HG02981 (cell line): Measurements from ENCODE around the gene RBM34.

ENCODE experiments used
- ATAC-seq: cut with Tn5 transposase; IDR thresholded peaks from one replicate; pipeline ENCODE4 v1.9.1; 2021; ENCODE audit warnings: mild to moderate bottlenecking, moderate library complexity; ENCODE audit not compliant: unreplicated experiment

Gene RBM34

DNA sequence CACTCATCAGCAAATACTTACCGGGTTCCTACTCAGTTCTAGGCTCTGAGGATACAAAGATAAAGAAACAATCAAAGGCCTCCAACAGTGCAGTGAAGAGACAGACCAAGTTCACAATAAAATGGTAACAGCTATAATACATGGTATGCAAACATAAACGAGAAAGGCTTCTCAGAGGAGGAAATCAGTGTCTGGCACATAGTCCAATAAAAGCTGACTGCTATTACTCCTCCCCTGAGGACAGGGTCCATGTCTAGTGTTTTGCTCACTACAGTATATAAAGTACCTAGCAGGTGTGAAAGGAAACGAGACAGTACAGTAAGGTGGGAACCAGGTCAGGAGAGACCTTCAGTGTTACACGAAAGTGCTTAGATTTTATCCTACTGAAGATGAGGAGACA is 4.3 kb downstream of the RBM34 start:
- no peak for ATAC-seq

DNA sequence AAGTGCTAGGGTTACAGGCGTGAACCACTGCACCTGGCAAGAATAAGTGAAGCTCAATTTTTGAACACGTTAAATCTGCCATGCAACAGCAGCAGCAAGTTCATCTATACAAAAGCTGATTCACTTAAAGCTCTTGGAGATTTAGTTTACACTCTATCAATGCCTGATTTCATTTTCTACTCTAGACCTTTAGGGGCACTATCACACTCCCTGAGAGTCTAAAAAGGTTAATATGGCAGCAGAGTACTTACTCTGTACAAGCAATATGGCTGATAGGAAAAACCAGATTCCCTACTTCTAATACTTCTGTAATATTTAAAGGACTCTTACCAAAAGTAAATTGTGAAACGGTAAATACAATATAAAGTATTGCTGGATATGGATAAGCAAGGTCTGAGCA is 4.8 kb downstream of the RBM34 start:
- no peak for ATAC-seq

DNA sequence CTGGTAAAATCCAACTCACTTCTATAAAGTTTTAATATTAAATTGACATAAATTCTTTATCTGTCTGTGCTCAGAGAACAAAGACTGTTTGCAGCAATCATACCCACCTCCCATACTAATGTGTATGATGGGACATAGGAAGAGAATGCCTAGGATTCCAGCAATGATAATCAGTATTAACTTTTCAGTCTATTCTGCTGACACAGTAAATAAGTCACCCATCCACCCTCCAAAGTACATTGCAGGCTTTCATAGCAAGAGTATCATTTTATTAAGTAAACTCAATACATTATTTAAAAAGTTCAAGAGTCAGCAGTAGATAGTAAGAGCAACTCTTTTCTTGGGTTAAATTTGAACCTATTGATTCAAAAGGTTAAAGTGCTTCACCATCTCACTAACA is 8.8 kb downstream of the RBM34 start:
- no peak for ATAC-seq

DNA sequence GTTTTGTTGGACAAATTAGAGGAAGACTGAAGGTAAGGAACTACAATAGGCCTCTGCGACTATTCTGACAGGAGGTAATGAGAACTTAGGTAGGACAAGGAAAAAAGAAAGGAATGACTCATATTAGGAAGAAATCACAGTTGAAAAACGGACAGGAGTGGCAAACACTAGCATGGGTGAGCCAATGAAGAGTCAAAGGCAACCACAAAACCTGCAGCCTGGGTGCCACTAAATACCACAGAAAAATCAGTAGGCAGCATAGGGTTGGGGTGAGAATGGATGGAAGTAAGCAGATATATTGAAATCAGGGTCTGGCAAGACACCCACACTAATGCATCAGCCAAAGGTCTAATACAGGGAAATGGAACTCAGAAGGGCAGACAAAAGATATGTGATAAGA is 10.0 kb downstream of the RBM34 start:
- no peak for ATAC-seq

DNA sequence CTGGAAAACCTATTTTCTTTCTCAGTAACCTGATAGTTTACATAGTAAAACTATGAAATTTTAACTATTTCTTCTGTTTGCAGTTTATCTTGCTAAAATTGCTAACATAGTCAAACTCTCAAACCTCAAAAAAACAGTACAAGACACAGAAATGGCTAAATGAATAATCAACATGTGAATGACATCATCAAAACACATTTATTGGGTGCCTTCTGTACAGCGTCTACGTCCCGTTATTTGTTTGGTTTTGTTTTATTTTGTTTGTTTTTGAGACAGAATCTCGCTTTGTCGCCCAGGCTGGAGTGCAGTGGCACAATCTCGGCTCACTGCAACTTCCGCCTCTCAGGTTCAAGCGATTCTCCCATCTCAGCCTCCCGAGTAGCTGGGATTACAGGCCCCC is 11.2 kb downstream of the RBM34 start:
- ATAC-seq, result no peak

- ATAC-seq, result no peak
Measured at GRCh38 chr1:235147269-235147668, 13.8 kb downstream of the RBM34 start.

DNA sequence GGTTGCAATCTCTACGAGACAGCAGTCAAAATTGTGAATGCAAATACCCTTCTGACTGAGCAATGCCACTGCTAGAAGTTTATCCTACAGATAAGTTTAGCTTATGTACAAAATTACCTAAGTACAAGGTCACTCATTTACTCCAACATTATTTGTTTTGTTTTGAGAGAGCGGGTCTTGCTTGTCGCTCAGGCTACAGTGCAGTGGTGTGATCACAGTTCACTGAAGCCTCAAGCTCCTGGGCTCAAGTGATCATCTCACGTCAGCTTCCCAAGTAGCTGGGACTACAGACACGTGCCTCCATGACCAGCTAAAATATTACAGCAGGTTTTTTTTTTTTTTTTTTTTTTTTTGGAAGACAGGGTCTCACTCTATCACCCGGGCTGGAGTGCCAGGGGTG is 15.4 kb downstream of the RBM34 start:
- no peak for ATAC-seq

- ATAC-seq, result no peak
Measured at GRCh38 chr1:235142991-235143390, 18.1 kb downstream of the RBM34 start.

DNA sequence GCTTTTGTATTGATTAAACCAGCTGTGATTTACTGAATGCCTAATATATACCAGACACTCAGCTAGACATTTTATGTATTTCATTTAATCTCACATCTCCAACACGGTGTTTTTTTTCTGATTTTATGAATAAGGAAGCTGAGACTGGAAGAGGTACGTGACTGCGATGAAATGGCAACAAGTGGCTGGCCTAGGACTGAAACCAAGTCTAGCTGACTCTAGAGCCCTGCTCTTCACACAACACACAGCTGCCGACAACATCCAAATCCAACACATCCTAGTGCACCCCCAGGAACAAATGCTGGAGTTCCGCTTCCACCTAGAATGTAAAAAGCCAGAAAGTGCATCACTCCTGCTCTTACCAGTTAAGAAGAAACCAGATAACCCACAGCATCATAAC is 21.7 kb downstream of the RBM34 start:
- ATAC-seq, result no peak

- ATAC-seq, result no peak
Measured at GRCh38 chr1:235138821-235139220, 22.2 kb downstream of the RBM34 start.

- ATAC-seq, result no peak
Measured at GRCh38 chr1:235136111-235136510, 24.9 kb downstream of the RBM34 start.

DNA sequence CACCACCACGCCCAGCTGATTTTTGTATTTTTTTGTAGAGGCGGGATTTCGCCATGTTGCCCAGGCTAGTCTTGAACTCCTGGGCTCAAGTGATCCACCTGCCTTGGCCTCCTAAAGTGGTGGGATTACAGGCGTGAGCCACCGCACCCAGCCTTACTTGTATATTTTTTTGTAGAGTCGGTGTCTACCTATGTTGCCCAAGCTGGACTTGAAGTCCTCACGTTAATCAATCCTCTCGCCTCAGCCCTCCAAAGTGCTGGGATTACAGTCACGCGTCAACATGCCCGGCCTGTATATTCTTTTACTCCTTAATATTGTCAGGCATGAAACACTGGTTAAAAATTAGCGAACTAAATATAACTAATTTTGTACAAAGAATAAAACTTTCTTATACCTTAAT is 26.9 kb downstream of the RBM34 start:
- ATAC-seq, result no peak

- no peak for ATAC-seq
Measured at GRCh38 chr1:235133086-235133485, 28.0 kb downstream of the RBM34 start.

DNA sequence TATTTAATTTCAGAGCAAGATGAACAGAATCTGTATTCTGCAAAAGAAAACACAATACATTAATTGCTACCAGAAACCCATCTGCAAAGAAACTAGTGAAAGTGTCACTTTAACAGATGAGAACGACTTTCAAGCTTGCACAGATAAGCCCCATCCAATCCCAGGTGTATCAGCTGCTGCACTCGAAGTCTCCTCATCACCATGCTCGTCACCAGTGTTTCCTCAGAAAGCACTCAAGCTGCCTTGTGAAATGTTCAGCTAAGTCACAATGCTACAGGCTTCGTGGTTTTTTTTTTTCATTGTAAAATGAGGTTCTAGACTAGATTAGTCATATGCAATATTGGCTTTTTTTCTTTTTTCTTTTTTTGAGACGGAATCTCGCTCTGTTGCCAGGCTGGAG is 29.1 kb downstream of the RBM34 start:
- no peak for ATAC-seq

- ATAC-seq, result no peak
Measured at GRCh38 chr1:235130766-235131270, 30.2 kb downstream of the RBM34 start.

GRCh38 chr1:235129774-235130570 is 31.1 kb downstream of the RBM34 start:
- no peak for ATAC-seq

- ATAC-seq, result peak; percentile 95
Measured at GRCh38 chr1:235128456-235129328, 32.4 kb downstream of the RBM34 start, which contains the start of gene TOMM20. Gene TOMM20 (minus strand): TSS chr1:235128837. CDS start chr1:235128715, 122 bp downstream.

DNA sequence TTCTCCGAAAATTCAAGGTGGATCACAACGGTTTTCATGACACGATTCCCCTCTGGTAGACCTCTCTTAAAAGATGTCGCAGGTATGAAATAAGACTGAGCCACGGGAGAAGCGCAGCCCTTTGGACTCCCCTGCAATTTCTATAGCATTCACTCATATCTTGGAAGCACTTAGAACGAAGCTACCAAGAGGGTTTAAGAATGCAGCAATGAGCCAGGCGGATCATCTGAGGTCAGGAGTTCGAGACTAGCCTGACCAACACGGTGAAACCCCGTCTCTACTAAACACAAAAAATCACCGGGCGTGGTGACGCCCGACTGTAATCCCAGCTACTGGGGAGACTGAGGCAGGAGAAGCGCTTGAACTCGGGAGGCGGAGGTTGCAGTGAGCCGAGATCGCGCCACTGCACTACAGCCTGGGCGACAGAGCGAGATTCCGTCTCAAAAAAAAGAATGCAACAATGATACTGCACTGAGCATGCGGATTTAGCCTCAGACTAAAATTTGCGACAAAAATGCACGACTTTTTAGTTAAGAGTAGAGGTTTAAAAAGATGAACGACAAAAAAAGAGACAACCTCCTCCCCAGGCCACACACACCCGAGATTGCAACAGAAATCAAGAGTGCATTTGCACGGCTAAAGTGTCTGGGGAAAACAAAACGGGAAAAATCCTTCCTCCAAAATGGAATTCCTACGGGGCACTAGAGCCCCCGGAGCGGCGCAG is 33.2 kb downstream of the RBM34 start:
- no peak for ATAC-seq

GRCh38 chr1:235127203-235127602 is 33.8 kb downstream of the RBM34 start:
- ATAC-seq, result no peak

DNA sequence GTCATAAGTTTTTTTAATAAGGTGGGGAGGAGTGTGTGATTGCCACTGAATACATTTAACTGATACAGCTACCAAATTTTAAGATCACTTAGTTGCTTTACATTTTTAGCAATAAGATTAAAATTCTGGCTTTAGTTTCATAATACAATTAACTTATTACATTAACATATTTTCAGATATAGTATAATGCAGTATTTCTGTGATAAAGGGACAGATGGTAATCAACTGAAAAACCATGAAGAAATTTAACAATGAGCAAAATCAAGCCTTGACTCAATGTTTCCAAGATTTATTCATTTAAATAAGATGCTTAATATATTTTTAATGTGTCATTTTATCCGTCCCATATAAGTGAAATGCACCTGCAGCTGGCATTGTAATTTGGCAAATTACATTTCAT is 36.4 kb downstream of the RBM34 start:
- ATAC-seq, result no peak

DNA sequence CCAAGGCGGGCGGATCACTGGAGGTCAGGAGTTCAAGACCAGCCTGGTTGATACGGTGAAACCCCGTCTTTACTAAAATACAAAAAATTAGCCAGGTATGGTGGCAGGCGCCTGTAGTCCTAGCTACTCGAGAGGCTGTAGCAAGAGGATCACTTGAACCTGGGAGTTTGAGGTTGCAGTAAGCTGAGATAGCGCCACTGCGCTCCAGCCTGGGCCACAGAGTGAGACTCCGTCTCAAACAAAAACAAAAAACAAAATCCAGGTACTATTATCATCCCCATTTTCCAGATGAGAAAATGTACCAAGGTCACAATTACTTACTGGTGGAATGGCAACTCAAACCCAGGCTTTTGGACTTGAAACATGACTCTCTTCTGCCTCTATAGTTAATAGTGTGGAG is 36.9 kb downstream of the RBM34 start:
- ATAC-seq, result no peak
